HG02678 (cell line): Measurements from ENCODE around the gene GRK3.
"Not testable (repeated sequence)": the region's sequence is repeated elsewhere in the genome, so short reads cannot be mapped to it uniquely, and the experiment has no call there.

Source experiments
- ATAC-seq: cut with Tn5 transposase; IDR thresholded peaks from one replicate; pipeline ENCODE4 v1.9.1; 2021; ENCODE audit warnings: mild to moderate bottlenecking, moderate library complexity; ENCODE audit not compliant: unreplicated experiment

The GRK3 gene

DNA sequence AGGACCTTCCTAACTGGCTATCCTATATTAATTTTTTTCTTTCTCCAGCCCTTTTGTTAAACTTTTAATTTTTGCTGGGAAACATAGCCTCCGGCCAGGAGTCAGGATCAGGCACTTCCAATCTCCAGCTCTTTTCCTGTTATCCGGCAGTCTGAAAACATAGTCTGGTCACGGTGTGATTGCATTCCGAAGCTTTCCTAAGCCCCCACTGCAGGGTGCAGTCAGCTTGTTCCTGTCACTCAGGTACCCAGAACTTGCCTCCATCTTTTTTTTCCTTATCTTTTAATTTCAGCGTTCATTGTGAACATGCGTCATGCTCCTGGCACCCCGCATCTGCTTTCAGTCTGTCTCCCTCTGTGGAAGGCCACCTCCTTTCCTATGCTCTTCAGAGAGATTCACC, 59.4 kb downstream of the GRK3 start:
- ATAC-seq: no peak

DNA sequence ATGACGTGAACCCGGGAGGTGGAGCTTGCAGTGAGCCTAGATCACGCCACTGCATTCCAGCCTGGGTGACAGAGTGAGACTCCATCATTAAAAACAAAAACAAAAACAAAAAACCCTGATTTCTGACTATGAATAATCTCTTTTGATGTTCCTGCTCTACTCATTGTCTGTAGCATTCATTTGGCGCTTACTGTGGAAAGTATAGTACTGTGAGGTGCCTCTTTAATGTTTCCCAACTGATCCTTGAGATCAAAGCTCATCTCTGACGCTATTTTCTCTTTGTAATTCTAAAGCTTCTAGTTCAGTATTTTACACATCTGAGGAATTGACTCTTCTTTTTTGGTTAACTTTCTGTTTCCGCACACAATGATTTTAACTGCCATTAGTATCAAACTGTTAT, 60.0 kb downstream of the GRK3 start:
- no peak for ATAC-seq

DNA sequence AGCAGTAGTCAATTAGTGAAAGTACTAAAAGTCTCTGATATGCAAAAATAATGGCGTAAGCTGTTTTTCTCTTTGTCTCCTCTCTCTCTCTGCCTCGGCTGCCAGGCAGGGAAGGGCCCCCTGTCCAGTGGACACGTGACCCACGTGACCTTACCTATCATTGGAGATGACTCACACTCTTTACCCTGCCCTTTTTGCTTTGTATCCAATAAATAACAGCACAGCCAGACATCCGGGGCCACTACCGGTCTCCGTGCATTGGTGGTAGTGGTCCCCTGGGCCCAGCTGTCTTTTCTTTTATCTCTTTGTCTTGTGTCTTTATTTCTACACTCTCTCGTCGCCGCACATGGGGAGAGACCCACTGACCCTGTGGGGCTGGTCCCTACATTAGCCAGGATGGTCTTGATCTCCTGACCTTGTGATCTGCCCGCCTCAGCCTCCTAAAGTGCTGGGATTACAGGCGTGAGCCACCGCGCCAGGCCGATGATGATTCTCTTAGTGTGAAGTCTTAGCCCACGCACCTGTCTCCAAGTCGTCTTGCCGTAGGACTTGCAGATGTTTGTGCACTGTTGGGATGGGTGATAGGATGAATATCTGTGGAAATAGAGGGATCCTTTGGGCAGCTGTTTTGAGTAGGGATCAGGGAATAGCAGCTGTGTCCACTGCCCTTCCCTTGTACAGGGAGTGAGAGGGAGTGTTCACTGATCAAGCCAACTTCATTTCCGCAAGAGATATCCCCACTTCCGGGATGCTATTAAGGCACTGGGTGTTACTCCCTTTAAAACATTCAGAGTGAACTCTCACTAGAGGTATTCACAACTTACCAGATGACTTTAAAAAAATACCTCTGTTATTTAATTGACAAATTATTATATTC, 61.5 kb downstream of the GRK3 start:
- not testable (repeated sequence) for ATAC-seq

DNA sequence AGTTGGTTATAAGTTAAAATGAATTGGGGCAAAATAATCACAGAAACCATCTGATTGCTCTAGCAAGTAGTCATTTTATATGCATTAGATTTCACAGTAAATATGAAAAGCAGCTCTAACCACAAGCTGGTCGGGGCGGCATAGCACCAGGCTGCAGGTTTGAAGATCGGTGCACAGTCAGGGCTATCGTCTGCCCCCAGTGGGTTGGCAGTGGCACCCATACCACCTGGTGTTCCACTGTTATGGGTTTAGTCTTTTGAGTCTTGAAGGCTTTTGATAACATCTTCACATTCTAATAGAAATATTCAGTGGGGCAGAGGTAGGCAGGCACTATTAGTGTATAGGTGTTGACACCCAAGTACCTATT, 62.1 kb downstream of the GRK3 start:
- ATAC-seq: no peak

DNA sequence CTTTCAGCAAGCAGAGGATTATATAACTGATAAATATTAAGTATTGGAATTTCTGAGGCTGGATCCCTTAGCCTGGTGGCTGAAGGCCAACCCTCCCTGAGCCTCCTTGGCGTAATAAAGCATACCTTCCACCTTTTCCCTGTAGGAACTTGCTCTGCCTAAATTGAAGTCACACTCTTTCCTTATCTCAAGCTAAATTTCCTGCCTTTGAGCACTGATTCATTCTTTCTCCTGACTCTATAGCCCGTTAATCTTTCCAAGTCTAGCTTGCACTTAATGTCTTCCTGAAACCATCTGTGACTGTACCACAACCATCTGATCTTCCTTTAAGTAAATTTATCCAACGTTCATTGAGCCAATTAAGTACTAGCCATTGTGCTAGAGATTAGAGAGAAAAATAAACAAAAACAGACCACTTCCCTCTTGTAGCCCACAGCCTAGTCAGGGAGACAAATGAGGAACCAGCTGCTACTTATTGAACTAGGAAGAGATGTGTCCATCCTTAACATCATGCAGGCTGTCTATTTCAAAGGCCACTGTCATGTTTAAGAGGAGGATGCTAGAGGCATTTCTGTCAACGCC, 62.9 kb downstream of the GRK3 start:
- ATAC-seq: no peak

DNA sequence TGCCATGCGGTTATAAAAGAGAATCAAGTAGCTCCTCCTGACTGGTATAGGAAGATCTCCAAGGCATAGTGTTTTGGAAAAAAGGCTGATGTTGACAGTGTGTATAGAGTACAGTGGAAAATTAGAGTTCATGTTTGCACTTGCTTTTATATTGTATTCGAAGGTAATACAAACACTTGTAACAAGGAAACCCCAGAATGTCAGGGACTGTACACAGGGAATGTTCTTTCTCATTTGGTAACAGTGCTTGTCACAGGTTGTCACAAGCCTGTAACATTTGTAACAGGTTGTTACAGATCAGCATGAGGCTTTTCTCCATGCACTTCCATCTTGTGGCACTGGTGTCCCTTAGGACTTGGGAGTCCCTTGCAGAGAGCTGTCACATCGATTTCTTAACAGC, 64.0 kb downstream of the GRK3 start:
- no peak for ATAC-seq

DNA sequence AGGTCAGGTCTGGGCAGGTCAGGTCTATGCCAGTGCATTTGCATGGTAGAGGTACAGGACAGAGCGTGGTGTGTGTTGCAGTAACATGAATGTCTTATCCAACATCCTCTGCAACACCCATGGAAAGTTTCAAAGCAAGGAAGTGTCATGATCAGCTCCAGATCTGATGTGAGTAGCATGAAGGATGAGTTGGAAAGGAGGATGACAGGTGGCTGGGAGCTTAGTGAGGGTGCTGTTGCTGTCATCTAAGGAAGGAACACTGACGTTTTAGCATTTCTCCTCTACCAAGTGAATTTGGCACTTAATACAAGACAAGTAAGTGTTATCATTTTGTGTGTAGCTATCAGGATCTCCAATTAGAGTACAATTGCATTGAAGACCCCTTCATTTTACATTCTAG, 65.1 kb downstream of the GRK3 start:
- ATAC-seq: no peak

DNA sequence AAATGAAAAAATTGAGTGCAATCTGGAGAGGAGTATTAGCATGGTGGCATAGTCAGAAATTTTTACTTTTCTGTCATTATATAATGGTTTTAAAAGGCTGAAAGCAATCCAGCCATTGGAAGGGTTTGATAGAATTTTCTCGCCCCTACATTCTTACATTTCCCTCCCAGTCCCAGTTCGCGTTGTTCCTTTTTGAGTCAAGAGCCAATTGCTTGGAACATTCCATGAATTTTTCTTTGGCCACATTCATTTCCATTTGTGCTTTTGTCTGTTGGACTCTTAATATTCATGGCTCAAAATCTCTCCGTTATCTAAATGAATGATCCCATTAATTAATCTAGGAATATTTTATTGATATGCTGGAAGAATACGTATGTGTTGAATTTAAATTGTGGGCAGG, 66.0 kb downstream of the GRK3 start:
- ATAC-seq: no peak

DNA sequence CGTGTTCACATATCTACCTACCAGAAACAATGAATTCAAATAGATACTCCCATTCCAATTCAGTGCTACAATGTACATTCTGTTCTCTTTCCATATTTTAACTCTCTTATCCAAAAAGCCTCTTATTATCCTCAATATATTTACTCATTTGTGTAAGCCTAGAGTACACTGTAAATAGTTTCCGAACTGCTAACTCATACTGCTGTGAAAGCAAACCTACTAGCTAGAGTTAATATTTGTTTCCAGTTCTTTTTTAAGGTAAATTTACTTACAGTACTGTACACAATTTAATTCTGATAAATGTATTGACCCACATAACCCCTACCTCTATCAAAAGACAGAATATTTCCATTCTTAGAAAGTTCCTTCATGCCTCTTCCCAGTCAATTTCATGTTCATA, 71.8 kb downstream of the GRK3 start:
- ATAC-seq: no peak

DNA sequence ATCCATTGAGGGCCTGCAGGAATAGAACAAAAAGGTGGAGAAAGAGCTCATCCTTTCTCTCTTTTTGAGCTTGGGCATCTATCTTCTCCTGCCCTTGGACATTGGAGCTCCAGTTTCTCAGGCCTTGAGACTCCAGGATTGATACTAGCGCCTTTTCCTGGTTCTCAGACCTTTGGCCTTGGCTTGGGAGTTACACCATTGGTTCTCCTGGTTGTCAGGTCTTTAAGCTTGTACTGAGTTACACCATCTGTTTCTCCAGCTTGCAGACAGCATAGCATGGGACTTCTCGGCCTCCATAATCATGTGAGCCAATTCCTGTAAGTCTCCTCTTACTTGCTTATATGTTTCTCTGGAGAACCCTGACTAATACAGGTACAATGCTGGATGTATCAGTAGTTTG, 72.6 kb downstream of the GRK3 start:
- ATAC-seq: no peak

DNA sequence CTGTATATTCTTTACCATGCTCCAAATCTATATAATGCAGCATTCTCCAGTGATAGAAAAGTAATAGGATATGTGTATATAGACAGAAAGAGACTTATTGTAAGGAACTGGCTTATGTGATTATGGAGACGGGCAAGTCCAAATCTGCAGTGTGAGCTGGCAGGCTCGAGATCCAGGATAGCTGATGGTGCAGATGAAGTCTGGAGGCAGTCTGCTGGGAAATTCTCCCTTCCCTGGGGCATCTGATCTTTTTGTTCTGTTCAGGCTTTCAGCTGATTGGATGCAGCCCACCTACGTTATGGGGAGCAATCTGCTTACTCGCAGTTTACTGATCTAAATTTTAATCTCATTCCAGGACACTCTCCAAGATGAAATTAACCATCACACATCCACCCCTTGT, 73.2 kb downstream of the GRK3 start:
- ATAC-seq: no peak

DNA sequence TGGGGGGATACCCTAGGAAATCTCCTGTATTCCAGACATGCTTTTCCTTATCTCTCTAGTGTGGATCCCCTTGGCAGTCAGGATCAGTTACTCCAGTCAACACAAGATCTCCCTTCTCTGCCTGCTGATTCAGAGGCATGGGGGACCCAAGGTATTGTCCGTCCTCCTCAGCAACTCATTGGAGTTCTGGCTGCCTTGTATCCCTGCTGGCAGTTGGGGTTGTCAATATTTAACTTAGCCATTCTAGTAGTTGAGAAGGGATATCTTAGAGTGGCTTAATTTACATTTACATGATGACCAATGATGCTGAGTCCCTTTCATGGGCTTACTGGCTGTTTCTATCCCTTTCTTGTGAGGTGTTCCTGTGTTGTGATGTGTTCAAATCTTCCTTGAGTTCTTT, 74.2 kb downstream of the GRK3 start:
- ATAC-seq: no peak

DNA sequence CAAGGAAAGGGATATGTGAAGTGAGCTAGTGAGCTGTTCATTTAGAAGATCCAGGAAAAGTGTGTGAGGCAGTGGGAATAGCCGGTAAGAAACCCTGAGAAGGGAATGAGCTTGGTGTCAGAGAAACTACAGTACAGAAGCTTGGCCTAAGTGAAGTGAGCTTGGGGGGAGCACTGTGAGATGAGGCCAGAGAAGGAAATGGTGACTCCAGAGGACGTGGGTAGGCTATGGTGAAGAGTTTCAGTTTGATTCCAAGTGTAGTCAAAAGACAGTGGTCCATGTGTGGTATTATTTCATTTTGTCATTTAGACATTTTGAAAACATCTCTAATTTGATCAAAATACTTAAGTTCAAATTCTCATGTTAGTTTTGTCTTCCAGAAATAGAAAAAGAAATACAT, 77.2 kb downstream of the GRK3 start:
- no peak for ATAC-seq

DNA sequence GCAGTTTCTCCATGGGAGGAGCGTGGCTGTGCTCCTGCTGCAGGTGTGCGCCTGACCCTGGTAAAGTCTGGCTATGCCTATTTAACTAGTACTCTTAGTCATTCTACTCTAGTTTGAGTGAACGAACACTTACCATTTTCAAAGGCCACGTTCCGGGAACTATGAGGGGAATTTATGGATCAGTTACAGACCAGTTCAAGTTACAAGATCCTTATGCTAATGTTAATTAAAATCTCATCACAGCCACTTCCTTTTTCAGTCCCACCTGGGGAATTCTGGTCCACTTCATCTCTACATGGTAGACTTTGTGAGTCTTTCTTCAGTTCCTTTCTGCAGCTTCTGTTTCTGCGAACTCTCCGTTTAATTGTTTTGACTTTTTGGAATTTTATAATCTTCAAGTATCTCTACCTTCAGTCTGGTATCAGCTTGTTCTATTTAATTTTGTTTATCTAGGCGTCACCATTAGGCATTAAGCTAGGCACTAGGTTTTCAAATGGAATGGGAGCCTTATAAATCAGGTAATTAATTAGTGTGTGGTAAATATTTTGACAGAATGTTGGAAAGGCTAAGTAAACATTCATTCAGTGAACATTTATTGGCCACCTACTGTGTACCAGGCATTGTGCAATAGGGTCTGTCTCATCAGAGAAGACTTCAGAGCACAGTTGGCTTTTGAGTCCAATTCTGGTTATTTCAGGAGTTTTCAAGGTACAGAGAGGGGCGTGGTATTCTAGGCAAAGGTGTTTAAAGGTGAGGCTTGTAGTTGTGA, 78.9 kb downstream of the GRK3 start:
- ATAC-seq: no peak

DNA sequence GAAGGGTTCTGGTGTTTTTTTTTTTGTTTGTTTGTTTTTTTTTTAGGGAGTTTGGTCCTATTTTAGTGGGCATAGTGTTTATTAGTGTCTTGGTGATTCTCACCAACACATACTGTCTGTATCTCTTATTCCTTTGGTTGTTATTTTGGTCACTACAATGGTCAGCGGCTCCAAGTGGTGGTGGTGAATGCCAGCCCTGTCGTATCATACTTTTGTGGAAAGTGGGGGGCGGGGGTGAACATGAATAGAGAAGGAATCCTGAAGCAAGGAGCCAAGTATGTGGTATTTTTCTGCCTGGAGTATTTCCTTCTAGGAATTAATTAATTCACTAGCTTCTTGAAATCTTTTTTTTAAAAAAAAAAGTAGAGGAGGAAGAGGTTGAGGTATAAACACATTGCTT, 79.6 kb downstream of the GRK3 start:
- no peak for ATAC-seq

DNA sequence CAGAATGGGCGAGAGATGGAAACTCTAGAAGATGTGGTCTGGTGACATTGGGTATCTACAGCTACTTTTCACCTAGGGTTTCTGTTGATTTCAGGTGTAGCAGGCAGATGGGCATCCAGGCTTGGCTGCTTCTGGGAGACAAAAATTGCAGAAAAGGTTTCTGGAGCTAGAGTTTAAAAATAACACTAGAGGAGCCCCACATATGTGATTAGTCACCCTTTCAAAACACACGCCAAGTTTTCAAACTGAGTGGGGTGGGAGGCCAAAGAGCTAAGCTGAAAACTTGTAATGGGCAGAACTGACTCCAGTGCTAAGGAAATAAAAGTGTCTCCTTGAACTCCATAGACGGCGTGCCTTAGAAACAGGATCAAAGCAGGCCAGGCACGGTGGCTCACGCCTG, 80.8 kb downstream of the GRK3 start:
- no peak for ATAC-seq

DNA sequence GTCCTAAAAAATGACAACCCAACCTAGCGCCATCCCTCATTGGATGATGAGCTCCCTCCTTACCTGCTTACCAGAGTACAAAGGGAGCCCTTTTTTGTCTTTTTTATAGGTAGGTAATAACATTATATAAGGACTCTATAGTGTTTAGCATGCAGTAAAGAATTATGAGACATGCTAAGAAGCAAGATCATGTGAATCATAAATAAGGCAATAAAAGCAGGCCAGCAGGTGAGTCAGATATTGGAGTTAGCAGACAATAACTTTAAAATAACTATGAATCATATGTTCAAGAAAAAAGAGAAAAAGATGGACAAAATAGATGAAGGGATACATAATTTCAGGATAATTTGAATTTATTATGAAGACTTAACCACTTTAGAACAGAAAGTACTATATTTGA, 81.5 kb downstream of the GRK3 start:
- no peak for ATAC-seq

DNA sequence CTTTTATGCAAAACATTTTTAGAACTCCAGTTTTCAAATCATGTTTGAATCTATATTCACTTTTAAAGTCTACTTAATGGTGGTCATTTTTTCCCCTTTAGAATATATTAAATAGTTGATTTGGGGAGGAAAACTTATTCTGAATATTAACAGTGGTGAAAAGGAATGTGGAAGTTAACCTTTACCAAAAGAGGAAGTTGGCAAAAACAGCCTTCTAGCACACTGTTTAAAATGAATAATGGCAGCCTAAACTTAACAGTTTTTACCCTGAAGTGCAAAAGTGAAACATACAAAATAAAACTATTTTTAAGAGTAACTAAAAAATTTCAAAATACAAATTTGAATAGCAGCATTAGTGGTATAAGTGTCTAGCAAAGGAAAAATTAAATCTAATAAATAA, 86.4 kb downstream of the GRK3 start:
- ATAC-seq: no peak

DNA sequence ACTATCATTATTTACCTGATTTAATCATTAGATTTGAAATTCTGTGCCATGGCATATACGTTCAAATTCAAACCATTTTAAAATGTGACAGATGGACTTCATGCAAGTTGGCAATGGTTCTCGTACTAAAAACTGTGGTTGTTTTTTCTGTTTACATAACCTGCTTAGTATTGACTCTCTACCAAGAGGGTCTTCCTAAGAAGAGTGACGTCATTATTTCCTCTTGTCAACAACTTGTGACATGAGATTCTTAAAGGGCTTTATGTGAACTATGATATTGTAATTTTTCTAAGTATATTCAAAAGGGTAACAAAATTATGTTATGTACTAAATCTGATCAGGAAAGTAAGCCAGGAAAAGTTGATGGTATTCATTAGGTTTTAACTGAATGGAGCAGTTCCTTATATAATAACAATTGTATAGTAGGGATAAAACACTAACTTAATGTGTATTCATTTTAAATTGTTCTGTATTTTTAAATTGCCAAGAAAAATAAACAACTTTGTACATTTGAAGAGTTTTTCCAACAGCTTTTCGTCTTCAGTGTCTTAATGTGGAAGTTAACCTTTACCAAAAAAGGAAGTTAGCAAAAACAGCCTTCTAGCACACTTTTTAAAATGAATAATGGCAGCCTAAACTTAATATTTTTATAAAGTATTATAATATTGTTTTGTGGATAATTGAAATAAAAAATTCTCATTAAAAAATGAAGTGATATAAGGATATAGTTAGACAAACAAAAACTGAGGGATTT, 87.0 kb downstream of the GRK3 start:
- no peak for ATAC-seq

DNA sequence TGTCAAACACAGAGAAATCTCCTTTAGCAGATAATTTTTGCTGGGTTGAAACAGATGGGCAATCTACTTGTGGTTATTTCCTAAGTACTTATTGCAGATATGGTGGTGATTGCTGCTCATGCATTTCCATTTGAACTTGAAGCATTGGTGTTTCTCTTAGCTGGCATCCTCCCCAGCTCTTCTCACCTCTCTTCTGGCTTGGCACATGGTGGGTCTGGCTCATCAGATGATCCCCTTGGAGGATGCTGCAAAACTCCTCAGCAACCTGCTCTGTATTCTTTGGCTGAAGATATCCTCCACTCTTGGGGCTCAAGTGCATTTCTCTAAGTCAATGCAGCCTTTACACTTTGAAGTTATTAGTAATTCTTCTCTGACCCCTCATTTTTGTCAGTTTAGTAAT, 90.2 kb downstream of the GRK3 start:
- ATAC-seq: no peak

DNA sequence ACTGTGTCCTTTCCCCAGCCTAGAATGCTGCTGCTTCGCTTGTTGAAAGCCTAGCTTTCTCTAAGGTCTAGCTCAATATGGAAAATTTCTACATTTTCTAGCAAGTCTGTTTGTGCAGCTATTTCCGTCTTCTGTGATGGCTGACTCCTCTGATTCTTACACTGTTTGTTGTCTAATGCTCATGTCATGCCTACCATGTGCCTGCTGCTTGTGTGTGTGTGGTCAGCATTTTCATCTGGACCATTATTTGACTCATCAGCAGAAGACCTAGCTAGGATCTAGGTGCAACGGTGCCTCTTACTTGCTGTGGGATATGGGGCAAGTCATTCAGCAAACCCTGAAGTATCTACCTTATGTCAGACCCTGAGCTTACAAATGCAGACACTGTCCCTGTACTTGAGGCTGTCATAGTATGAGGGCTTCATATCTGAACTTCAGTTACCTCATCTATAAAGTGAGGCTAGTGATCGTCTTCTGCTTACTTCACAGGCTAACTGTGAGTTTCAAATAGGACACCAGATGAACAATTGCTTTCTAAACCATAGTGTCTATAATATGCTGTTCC, 91.0 kb downstream of the GRK3 start:
- ATAC-seq: no peak
